NCI-H510A (cell line): ENCODE data around the gene GEMIN7.
A peak's percentile ranks its signal among the peaks of the same experiment; 100 is the strongest.

ENCODE experiments used
- DNase-seq: peaks from one replicate; lab custom pipeline; 2025; lab: John Stamatoyannopoulos, UW

Gene GEMIN7

DNA sequence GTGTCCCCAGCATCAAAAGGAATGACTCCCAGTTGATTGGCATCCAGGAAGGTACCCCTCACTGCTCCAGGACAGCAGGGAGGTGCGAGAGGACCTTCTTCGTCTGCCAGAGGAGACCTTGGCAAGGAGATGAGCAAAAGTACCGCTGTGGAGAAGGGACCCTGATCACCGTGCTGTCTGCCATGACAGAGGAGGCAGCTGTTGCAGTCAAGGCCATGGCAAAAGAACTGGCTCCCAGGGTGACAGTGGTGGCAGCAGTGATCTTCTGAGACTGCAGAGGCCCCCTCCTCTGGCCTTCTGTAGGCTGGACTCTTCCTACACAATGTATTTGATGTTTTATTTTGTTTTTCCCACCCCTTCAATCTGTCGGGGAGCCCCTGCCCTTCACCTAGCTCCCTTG lies 49.7 kb downstream of the GEMIN7 start:
- no peak for DNase-seq

GRCh38 chr19:45130236-45130635 lies 51.2 kb downstream of the GEMIN7 start:
- no peak for DNase-seq

DNA sequence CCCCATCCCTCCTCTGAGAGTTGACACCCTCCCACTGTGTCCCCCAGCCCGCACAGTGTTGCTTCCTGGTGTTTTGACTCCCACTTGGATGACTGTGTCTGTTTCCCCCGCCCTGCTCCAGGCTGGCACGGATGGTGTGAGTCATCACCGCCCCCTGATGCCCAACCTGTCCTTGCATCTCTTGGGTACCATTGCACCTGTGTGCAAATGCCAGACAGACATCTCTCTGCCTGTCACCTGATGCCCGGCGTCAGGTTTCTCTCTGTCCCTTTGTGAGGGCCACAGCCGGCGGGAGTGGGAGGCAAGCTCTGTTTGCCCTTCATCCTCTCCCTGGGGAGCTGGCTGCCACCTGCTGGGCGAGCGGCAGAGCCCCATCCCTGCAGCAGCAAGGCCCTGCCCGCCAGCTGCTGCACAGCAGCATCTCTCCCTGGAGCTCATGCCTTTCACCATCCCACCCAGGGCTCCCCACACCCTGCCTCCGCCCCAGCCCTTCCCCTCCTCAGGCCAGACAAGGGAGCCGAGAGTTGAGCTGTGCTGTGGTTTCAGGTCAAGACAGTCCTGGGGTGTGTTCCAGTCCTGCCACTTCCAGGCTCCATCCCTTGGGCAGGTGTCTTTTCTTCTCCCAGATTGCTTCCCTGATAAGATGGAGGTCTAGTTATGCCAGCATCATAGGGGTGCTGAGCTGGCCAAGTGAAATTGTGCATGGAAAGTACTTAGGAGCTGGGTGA lies 52.0 kb downstream of the GEMIN7 start:
- peak; percentile 98 for DNase-seq

DNA sequence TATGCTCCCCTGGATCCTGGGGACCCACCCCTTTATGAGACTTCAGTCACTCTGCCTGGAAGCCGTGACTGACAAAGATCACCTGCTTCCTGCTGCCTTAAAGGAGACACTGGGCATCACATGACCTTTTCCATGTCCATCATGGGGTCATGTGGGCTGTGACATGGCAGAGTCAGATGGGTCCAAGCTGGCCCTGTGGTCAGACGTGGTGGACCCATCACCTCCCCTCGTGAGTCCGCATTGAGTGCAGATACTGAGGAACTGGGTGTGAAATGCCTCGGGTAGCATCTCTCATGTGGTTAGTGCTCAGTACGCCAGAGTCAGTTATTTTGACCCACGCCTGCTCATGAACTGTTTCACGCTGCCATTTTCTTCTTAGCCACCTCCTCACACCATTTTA lies 54.6 kb downstream of the GEMIN7 start:
- DNase-seq = no peak

- no peak for DNase-seq
Observed at GRCh38 chr19:45135176-45135885, 56.3 kb downstream of the GEMIN7 start.

DNA sequence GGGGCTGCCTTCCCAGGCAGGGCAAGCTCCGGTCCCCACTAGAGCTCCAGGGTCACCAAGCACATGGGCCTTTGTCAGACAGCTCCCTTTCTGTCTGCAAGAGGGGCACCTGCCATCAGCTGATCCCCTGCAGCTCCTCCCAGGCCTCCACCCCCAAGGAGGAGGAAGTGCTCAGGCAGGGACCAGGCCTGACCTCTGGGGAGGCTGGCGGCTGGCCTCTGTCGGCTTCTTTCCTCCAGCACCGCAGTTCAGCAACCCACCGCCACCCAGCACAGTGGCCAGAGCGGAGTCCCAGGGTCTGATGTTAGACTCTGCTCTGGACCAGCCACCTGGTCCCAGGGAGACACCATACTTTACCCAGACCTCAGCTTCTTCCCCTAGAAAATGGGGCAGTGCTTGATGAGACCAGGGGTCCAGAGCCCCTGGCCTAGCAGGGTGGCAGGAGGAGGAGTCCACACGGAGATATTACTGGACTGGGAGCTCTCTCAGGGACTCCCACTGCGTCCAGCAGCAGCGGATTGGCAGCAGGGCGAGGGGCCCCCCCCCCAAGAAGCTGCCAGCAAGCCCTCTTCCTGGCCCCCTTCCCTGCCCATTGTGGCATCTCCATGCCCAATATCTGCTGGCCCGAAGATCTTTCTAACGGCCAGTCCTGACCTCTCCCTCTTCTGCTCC lies 57.6 kb downstream of the GEMIN7 start:
- no peak for DNase-seq

DNA sequence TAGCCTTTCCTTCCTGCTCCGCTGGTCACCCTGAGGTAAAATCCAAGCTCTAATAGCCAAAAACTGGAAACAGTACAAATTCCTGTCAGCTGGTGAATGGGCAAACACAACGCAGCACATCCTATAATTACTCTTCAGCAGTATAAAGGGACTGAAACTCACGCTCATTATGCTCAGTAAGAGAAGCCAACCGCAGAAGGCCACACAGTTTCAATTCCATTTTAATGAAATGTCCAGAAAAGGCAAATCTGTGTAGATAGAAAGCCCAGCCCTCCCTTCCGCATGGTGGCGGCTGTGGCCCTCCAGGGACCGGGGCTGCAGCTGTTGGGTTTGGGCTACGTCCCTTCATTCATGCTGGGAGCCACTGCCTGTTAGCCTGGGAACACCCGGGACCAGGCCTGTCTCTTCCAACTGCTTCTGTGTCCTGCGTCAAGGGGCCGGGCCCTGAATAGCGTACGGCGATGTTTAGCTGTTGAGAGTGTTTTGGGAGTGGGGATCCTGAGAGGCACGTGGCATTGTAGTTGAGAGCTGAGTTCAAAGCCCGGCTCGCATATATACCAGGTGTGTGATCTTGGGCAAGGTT lies 58.2 kb downstream of the GEMIN7 start:
- no peak for DNase-seq

- DNase-seq = no peak
Observed at GRCh38 chr19:45138303-45138751, 59.3 kb downstream of the GEMIN7 start.

- no peak for DNase-seq
Observed at GRCh38 chr19:45139286-45140143, 60.5 kb downstream of the GEMIN7 start.

GRCh38 chr19:45140144-45140503 lies 61.1 kb downstream of the GEMIN7 start:
- no peak for DNase-seq

DNA sequence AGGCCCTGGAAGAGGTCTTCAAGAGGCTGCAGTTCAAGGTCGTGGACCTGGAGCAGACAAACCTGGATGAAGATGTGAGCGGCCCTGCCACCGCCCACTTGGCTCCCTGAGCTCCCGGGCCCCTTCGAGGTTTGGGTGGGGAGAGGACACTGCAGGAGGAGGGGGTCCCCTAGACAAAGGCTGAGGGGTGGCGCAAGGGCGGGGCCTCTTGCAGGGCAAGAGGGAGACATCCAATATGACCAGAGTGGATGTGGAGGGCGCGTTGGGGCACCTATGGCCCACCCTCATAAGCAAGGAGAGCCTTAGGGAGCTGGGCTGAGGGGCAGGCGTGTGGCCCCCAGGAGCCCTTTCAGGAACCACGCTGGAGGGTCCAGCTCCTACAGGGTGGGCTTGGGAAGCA lies 61.5 kb downstream of the GEMIN7 start:
- DNase-seq = no peak
